GM19468 (cell line): ENCODE results near the gene OPN4.

Experiments used
- ATAC-seq: cut with Tn5 transposase; IDR thresholded peaks from one replicate; pipeline ENCODE4 v1.9.1; 2021; ENCODE audit warnings: mild to moderate bottlenecking, moderate library complexity, moderate number of reproducible peaks; ENCODE audit not compliant: unreplicated experiment; ENCODE audit errors: extremely low read depth

The OPN4 gene

GRCh38 chr10:86693721-86694369 is 39.5 kb downstream of the OPN4 start:
- no peak for ATAC-seq

GRCh38 chr10:86698207-86698940 is 44.0 kb downstream of the OPN4 start:
- ATAC-seq: no peak

GRCh38 chr10:86699125-86699524 is 44.8 kb downstream of the OPN4 start:
- no peak for ATAC-seq

- no peak for ATAC-seq
These were observed 45.2 kb downstream of the OPN4 start for GRCh38 chr10:86699541-86699940.

- no peak for ATAC-seq
These were observed 45.9 kb downstream of the OPN4 start for GRCh38 chr10:86699991-86700840.

GRCh38 chr10:86700851-86701617 is 46.7 kb downstream of the OPN4 start:
- no peak for ATAC-seq

GRCh38 chr10:86703176-86703575 is 48.8 kb downstream of the OPN4 start:
- ATAC-seq: no peak

- ATAC-seq: no peak
These were observed 50.8 kb downstream of the OPN4 start for GRCh38 chr10:86705139-86705538.

- ATAC-seq: no peak
These were observed 51.6 kb downstream of the OPN4 start for GRCh38 chr10:86705905-86706304.

GRCh38 chr10:86706401-86706841 is 52.1 kb downstream of the OPN4 start:
- ATAC-seq: no peak

GRCh38 chr10:86706977-86707376 is 52.6 kb downstream of the OPN4 start:
- no peak for ATAC-seq

- ATAC-seq: no peak
These were observed 53.2 kb downstream of the OPN4 start for GRCh38 chr10:86707505-86707904.

GRCh38 chr10:86708068-86708782 is 53.9 kb downstream of the OPN4 start:
- ATAC-seq: no peak

GRCh38 chr10:86708783-86709380 is 54.5 kb downstream of the OPN4 start:
- ATAC-seq: no peak

GRCh38 chr10:86709396-86710185 is 55.2 kb downstream of the OPN4 start:
- ATAC-seq: no peak

GRCh38 chr10:86710987-86711512 is 56.7 kb downstream of the OPN4 start:
- ATAC-seq: peak; percentile 87

- ATAC-seq: peak; percentile 25
These were observed 57.4 kb downstream of the OPN4 start for GRCh38 chr10:86711513-86712316.
